WTC11 (cell line): ENCODE data around the gene LENEP. TPM values are rescaled to one million over a fixed set of nuclear protein-coding genes. Genes with fewer than 3 reads are reported as not detected.

ENCODE experiments used
- ATAC-seq: fragments of 200-7000 bp; cut with Tn5 transposase; 2 replicates; pipeline ENCODE4 v1.10.0; 2021; ENCODE audit warnings: mild to moderate bottlenecking, moderate library complexity
- CTCF ChIA-PET: fragments of 300-600 bp; sonication (Branson Sonifier 250); formaldehyde crosslinking; loops from one replicate; lab custom pipeline; 2021; ENCODE audit warnings: antibody characterized with exemption; lab: Charles Lee
- POLR2A ChIA-PET: fragments of 350-600 bp; sonication (Branson Sonifier 250); formaldehyde crosslinking; loops from one replicate; lab custom pipeline; 2021; ENCODE audit warnings: antibody characterized with exemption; lab: Charles Lee
- DNase-seq: peaks from one replicate; pipeline ENCODE4 v3.0.0; 2021; ENCODE audit warnings: low spot score
- H3K27ac Mint-ChIP-seq: 2 replicates; pipeline ENCODE4 v1.8.0; 2021; ENCODE audit warnings: mixed read lengths
- H3K27me3 Mint-ChIP-seq: 2 replicates; pipeline ENCODE4 v1.8.0; 2021; ENCODE audit warnings: low read depth, mild to moderate bottlenecking, moderate library complexity, mixed read lengths
- H3K36me3 Mint-ChIP-seq: 2 replicates; pipeline ENCODE4 v1.8.0; 2021; ENCODE audit warnings: mixed read lengths
- H3K4me1 Mint-ChIP-seq: 2 replicates; pipeline ENCODE4 v1.8.0; 2022; ENCODE audit warnings: mixed read lengths
- H3K4me3 Mint-ChIP-seq: 2 replicates; pipeline ENCODE4 v1.8.0; 2021; ENCODE audit warnings: mild to moderate bottlenecking, moderate library complexity, mixed read lengths
- H3K9me3 Mint-ChIP-seq: 2 replicates; pipeline ENCODE4 v1.8.0; 2021; ENCODE audit warnings: mixed read lengths
- ETV6 ChIP-seq: sonication (generic); formaldehyde crosslinking; IDR thresholded peaks from 2 replicates; pipeline ENCODE4 v1.8.1; 2022; ENCODE audit warnings: mild to moderate bottlenecking, missing genetic modification reagents
- FOXP1 ChIP-seq: sonication (generic); formaldehyde crosslinking; IDR thresholded peaks from 2 replicates; pipeline ENCODE4 v1.8.0; 2022; ENCODE audit warnings: missing genetic modification reagents, mild to moderate bottlenecking, moderate library complexity, borderline replicate concordance
- HMGXB4 ChIP-seq: sonication (generic); formaldehyde crosslinking; IDR thresholded peaks from 2 replicates; pipeline ENCODE4 v1.8.1; 2023; ENCODE audit warnings: mild to moderate bottlenecking, moderate library complexity, missing genetic modification reagents
- KAT7 ChIP-seq: sonication (generic); formaldehyde crosslinking; IDR thresholded peaks from 2 replicates; pipeline ENCODE4 v1.8.1; 2023; ENCODE audit warnings: missing genetic modification reagents, mild to moderate bottlenecking, borderline replicate concordance
- MYBL2 ChIP-seq: sonication (generic); formaldehyde crosslinking; IDR thresholded peaks from 2 replicates; pipeline ENCODE4 v1.8.1; 2023; ENCODE audit warnings: mild to moderate bottlenecking, moderate library complexity, missing genetic modification reagents
- NFATC4 ChIP-seq: fragments of 250-450 bp; sonication (Bioruptor Pico); IDR thresholded peaks from 2 replicates; pipeline ENCODE4 v1.9.0; 2021; ENCODE audit warnings: mild to moderate bottlenecking
- USF1 ChIP-seq: sonication (generic); formaldehyde crosslinking; IDR thresholded peaks from 2 replicates; pipeline ENCODE4 v1.8.0; 2022; ENCODE audit warnings: mild to moderate bottlenecking, missing genetic modification reagents
- ZNF317 ChIP-seq: sonication (generic); formaldehyde crosslinking; IDR thresholded peaks from 2 replicates; pipeline ENCODE4 v1.8.1; 2023; ENCODE audit warnings: low read depth, mild to moderate bottlenecking, moderate library complexity, missing genetic modification reagents, borderline replicate concordance
- total RNA-seq: library from RNA; stranded (reverse); gene quantifications from 3 replicates; pipeline ENCODE4 v1.2.3, GENCODE V29; 2021
- TF ChIP-seq, protein P1 (sequence below): sonication (generic); formaldehyde crosslinking; IDR thresholded peaks from 2 replicates; pipeline ENCODE4 v1.8.1; 2023; ENCODE audit warnings: mild to moderate bottlenecking, missing genetic modification reagents, borderline replicate concordance
- TF ChIP-seq, protein P2 (sequence below): fragments of 200-600 bp; IDR thresholded peaks from 2 replicates; pipeline ENCODE4 v1.8.0; 2022; ENCODE audit warnings: antibody characterized with exemption
- TF ChIP-seq, protein P3 (sequence below): fragments of 250-450 bp; sonication (Bioruptor Pico); IDR thresholded peaks from 2 replicates; pipeline ENCODE4 v1.9.0; 2021; ENCODE audit warnings: mild to moderate bottlenecking
- TF ChIP-seq, protein P4 (sequence below): fragments of 250-450 bp; sonication (Bioruptor Pico); IDR thresholded peaks from 2 replicates; pipeline ENCODE4 v1.9.0; 2021; ENCODE audit warnings: mild to moderate bottlenecking

The LENEP gene
- total RNA-seq, 1 experiment from 2014 or later, result 1.2 TPM

GRCh38 chr1:154998818-154999570, 5.6 kb downstream of the LENEP start:
- TF ChIP-seq, protein P1, sequence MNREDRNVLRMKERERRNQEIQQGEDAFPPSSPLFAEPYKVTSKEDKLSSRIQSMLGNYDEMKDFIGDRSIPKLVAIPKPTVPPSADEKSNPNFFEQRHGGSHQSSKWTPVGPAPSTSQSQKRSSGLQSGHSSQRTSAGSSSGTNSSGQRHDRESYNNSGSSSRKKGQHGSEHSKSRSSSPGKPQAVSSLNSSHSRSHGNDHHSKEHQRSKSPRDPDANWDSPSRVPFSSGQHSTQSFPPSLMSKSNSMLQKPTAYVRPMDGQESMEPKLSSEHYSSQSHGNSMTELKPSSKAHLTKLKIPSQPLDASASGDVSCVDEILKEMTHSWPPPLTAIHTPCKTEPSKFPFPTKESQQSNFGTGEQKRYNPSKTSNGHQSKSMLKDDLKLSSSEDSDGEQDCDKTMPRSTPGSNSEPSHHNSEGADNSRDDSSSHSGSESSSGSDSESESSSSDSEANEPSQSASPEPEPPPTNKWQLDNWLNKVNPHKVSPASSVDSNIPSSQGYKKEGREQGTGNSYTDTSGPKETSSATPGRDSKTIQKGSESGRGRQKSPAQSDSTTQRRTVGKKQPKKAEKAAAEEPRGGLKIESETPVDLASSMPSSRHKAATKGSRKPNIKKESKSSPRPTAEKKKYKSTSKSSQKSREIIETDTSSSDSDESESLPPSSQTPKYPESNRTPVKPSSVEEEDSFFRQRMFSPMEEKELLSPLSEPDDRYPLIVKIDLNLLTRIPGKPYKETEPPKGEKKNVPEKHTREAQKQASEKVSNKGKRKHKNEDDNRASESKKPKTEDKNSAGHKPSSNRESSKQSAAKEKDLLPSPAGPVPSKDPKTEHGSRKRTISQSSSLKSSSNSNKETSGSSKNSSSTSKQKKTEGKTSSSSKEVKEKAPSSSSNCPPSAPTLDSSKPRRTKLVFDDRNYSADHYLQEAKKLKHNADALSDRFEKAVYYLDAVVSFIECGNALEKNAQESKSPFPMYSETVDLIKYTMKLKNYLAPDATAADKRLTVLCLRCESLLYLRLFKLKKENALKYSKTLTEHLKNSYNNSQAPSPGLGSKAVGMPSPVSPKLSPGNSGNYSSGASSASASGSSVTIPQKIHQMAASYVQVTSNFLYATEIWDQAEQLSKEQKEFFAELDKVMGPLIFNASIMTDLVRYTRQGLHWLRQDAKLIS (CRISPR knock-in tag), result 0 out of 2 replicates have a peak, but pooled peaks have one; percentile 7
- TF ChIP-seq FOXP1 (CRISPR knock-in tag) (0 out of 2 replicates have a peak, but pooled peaks have one; percentile 39), ZNF317 (CRISPR knock-in tag) (no peak), MYBL2 (CRISPR knock-in tag) (no peak), KAT7 (CRISPR knock-in tag) (0 out of 2 replicates have a peak, but pooled peaks have one; percentile 36), HMGXB4 (CRISPR knock-in tag) (peak; percentile 65), ETV6 (0 out of 2 replicates have a peak, but pooled peaks have one; percentile 4)
- TF ChIP-seq, protein P2, sequence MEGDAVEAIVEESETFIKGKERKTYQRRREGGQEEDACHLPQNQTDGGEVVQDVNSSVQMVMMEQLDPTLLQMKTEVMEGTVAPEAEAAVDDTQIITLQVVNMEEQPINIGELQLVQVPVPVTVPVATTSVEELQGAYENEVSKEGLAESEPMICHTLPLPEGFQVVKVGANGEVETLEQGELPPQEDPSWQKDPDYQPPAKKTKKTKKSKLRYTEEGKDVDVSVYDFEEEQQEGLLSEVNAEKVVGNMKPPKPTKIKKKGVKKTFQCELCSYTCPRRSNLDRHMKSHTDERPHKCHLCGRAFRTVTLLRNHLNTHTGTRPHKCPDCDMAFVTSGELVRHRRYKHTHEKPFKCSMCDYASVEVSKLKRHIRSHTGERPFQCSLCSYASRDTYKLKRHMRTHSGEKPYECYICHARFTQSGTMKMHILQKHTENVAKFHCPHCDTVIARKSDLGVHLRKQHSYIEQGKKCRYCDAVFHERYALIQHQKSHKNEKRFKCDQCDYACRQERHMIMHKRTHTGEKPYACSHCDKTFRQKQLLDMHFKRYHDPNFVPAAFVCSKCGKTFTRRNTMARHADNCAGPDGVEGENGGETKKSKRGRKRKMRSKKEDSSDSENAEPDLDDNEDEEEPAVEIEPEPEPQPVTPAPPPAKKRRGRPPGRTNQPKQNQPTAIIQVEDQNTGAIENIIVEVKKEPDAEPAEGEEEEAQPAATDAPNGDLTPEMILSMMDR, result peak; percentile 70; the same call in 1 of the 2 replicates
- H3K4me3 Mint-ChIP-seq, result peak overlapping the region; percentile 88
- peak; percentile 11 for ATAC-seq
- ChIA-PET CTCF (interaction anchor here (0.6 to 10.3 kb wide), 42 partner anchors 9 to 439 kb away, joined by 3 to 176 read pairs (median 5); partner anchors contain the start of genes ADAM15, EFNA3, EFNA4 and FLAD1), POLR2A (interaction anchor here (0.6 to 13.0 kb wide), 12 partner anchors 9 to 195 kb away, joined by 3 to 176 read pairs (median 7); partner anchors contain the start of genes ADAM15, CKS1B, FLAD1 and PBXIP1)
- H3K36me3 Mint-ChIP-seq, result no peaks in the 10 kb centered on the region
- DNase-seq, result peak; percentile 90
- no peaks in the 10 kb centered on the region; the same call in 1 of the 2 replicates for H3K27me3 Mint-ChIP-seq
- H3K9me3 Mint-ChIP-seq, result no peaks in the 10 kb centered on the region
- H3K27ac Mint-ChIP-seq, result peak overlapping the region; percentile 75; the same call in 1 of the 2 replicates
- H3K4me1 Mint-ChIP-seq, result peaks cover 17% of the 10 kb centered on the region

- CTCF ChIA-PET, result interaction anchor here (0.6 to 10.3 kb wide), 38 partner anchors 8 to 440 kb away, joined by 3 to 176 read pairs (median 8); partner anchors contain the start of genes ADAM15, EFNA3, EFNA4 and FLAD1
- TF ChIP-seq, protein P3, sequence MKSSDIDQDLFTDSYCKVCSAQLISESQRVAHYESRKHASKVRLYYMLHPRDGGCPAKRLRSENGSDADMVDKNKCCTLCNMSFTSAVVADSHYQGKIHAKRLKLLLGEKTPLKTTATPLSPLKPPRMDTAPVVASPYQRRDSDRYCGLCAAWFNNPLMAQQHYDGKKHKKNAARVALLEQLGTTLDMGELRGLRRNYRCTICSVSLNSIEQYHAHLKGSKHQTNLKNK (CRISPR knock-in tag), result 0 out of 2 replicates have a peak, but pooled peaks have one; percentile 22
- TF ChIP-seq, protein P4, sequence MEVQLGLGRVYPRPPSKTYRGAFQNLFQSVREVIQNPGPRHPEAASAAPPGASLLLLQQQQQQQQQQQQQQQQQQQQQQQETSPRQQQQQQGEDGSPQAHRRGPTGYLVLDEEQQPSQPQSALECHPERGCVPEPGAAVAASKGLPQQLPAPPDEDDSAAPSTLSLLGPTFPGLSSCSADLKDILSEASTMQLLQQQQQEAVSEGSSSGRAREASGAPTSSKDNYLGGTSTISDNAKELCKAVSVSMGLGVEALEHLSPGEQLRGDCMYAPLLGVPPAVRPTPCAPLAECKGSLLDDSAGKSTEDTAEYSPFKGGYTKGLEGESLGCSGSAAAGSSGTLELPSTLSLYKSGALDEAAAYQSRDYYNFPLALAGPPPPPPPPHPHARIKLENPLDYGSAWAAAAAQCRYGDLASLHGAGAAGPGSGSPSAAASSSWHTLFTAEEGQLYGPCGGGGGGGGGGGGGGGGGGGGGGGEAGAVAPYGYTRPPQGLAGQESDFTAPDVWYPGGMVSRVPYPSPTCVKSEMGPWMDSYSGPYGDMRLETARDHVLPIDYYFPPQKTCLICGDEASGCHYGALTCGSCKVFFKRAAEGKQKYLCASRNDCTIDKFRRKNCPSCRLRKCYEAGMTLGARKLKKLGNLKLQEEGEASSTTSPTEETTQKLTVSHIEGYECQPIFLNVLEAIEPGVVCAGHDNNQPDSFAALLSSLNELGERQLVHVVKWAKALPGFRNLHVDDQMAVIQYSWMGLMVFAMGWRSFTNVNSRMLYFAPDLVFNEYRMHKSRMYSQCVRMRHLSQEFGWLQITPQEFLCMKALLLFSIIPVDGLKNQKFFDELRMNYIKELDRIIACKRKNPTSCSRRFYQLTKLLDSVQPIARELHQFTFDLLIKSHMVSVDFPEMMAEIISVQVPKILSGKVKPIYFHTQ (CRISPR knock-in tag), result no peak
- TF ChIP-seq USF1 (peak; percentile 66; the same call in 1 of the 2 replicates), HMGXB4 (CRISPR knock-in tag) (no peak), NFATC4 (CRISPR knock-in tag) (no peak), KAT7 (CRISPR knock-in tag) (0 out of 2 replicates have a peak, but pooled peaks have one; percentile 24)
These were observed 6.4 kb downstream of the LENEP start for GRCh38 chr1:154999571-155000410.

More at GRCh38 chr1:154999571-155000410, 6.4 kb downstream of the LENEP start:
- Mint-ChIP-seq H3K27me3 (no peaks in the 10 kb centered on the region; the same call in 1 of the 2 replicates), H3K36me3 (no peaks in the 10 kb centered on the region), H3K4me1 (peaks cover 25% of the 10 kb centered on the region), H3K4me3 (peak overlapping the region; percentile 88), H3K9me3 (no peaks in the 10 kb centered on the region), H3K27ac (peak overlapping the region; percentile 99)
- ATAC-seq (no peak), DNase-seq (peak; percentile 77)
- POLR2A ChIA-PET, result interaction anchor here (1.0 to 13.0 kb wide), 11 partner anchors 9 to 194 kb away, joined by 4 to 176 read pairs (median 7); partner anchors contain the start of genes CKS1B, FLAD1, PBXIP1 and PMVK
